Liver (tissue), 9 donors: ENCODE measurements around the gene NRG3. TPM values are rescaled to one million over a fixed set of nuclear protein-coding genes. Genes with fewer than 3 reads are reported as not detected.

Source experiments
- DNase-seq: peaks from one replicate; pipeline ENCODE4 v3.0.0-alpha.2; 2017; ENCODE audit warnings: low spot score
- H3K27ac ChIP-seq, 2 donors: one replicate each; pipeline ENCODE4 v1.7.0; 2013; ENCODE audit warnings: inconsistent platforms in 2 of 2, low read length in 2 of 2, control low read depth in 1 of 2, low read depth in 1 of 2, mild to moderate bottlenecking in 1 of 2
- H3K27me3 ChIP-seq, 4 donors: one replicate each; pipeline versions ENCODE4 v1.6.1 to v1.7.0; 2013; ENCODE audit warnings: low read length in 3 of 4, inconsistent platforms in 1 of 4, mild to moderate bottlenecking in 1 of 4, moderate library complexity in 1 of 4; ENCODE audit not compliant: control insufficient read depth in 4 of 4, insufficient read depth in 4 of 4
- H3K36me3 ChIP-seq, 4 donors: one replicate each; pipeline versions ENCODE4 v1.6.1 to v1.7.0; 2013; ENCODE audit warnings: low read length in 3 of 4, mild to moderate bottlenecking in 3 of 4, low read depth in 1 of 4, moderate library complexity in 1 of 4; ENCODE audit not compliant: control insufficient read depth in 4 of 4, insufficient read depth in 3 of 4
- H3K4me1 ChIP-seq, 4 donors: one replicate each; pipeline versions ENCODE4 v1.6.1 to v1.7.0; 2013; ENCODE audit warnings: low read length in 3 of 4, mild to moderate bottlenecking in 3 of 4, moderate library complexity in 1 of 4; ENCODE audit not compliant: control insufficient read depth in 4 of 4, insufficient read depth in 4 of 4
- H3K4me3 ChIP-seq, 3 donors: one replicate each; pipeline versions ENCODE4 v1.6.1 to v1.7.0; 2013; ENCODE audit warnings: low read length in 3 of 3, control low read depth in 1 of 3, low read depth in 1 of 3, mild to moderate bottlenecking in 1 of 3
- H3K9ac ChIP-seq, 2 donors: one replicate each; pipeline ENCODE4 v1.7.0; 2013; ENCODE audit warnings: low read length in 2 of 2, mild to moderate bottlenecking in 2 of 2, moderate library complexity in 2 of 2, control low read depth in 1 of 2, low read depth in 1 of 2
- H3K9me3 ChIP-seq, 4 donors: one replicate each; pipeline versions ENCODE4 v1.6.1 to v1.7.0; 2013; ENCODE audit warnings: low read length in 3 of 4; ENCODE audit not compliant: control insufficient read depth in 4 of 4
- EGR1 ChIP-seq, 2 donors: IDR thresholded peaks; 2 replicates each; pipeline ENCODE4 v1.6.1; 2016 to 2018; ENCODE audit warnings: antibody characterized with exemption in 2 of 2, low read depth in 2 of 2
- FOXA1 ChIP-seq: IDR thresholded peaks from 2 replicates; pipeline ENCODE4 v1.6.1; 2016; ENCODE audit warnings: antibody characterized with exemption
- FOXA2 ChIP-seq: IDR thresholded peaks from 2 replicates; pipeline ENCODE4 v1.6.1; 2016; ENCODE audit warnings: antibody characterized with exemption
- GABPA ChIP-seq, 2 donors: IDR thresholded peaks in 1 of 2; conservative IDR thresholded peaks in 1 of 2; 2 replicates each; pipeline ENCODE4 v1.6.1; 2016; ENCODE audit warnings: antibody characterized with exemption in 2 of 2, mild to moderate bottlenecking in 1 of 2, moderate library complexity in 1 of 2
- HNF4A ChIP-seq, 2 donors: conservative IDR thresholded peaks; 2 replicates each; pipeline ENCODE4 v1.6.1; 2016; ENCODE audit warnings: antibody characterized with exemption in 2 of 2, mild to moderate bottlenecking in 2 of 2
- HNF4G ChIP-seq: IDR thresholded peaks from 2 replicates; pipeline ENCODE4 v1.6.1; 2016; ENCODE audit warnings: antibody characterized with exemption
- JUND ChIP-seq, 2 donors: IDR thresholded peaks; 2 replicates each; pipeline ENCODE4 v1.6.1; 2016; ENCODE audit warnings: antibody characterized with exemption in 2 of 2
- NR2F2 ChIP-seq: IDR thresholded peaks from 2 replicates; pipeline ENCODE4 v1.6.1; 2016; ENCODE audit warnings: antibody characterized with exemption
- RAD21 ChIP-seq, 2 donors: IDR thresholded peaks; 2 replicates each; pipeline ENCODE4 v1.6.1; 2016; ENCODE audit warnings: antibody characterized with exemption in 2 of 2, mild to moderate bottlenecking in 2 of 2
- RXRA ChIP-seq, 2 donors: IDR thresholded peaks; 2 replicates each; pipeline ENCODE4 v1.6.1; 2017 to 2018; ENCODE audit warnings: antibody characterized with exemption in 2 of 2, mild to moderate bottlenecking in 1 of 2
- SP1 ChIP-seq: IDR thresholded peaks from 2 replicates; pipeline ENCODE4 v1.6.1; 2018; ENCODE audit warnings: antibody characterized with exemption, mild to moderate bottlenecking
- TAF1 ChIP-seq: conservative IDR thresholded peaks from 2 replicates; pipeline ENCODE4 v1.6.1; 2016; ENCODE audit warnings: antibody characterized with exemption, mild to moderate bottlenecking
- YY1 ChIP-seq: IDR thresholded peaks from 2 replicates; pipeline ENCODE4 v1.6.1; 2016; ENCODE audit warnings: antibody characterized with exemption, mild to moderate bottlenecking
- WGBS: extraction: QIAGEN DNeasy Blood & Tissue Kit; methylation state at CpG from one replicate; pipeline ENCODE4 v1.1.7; 2013; 5-methylcytosine and 5-hydroxymethylcytosine counted together
- polyA plus RNA-seq, 2 donors: library from polyadenylated mRNA; stranded (reverse) in 1 of 2; unstranded in 1 of 2; fragments of 200-250 nt in 1 of 2; fragments of >200 nt in 1 of 2; fragmentation: Nextera tagmentation in 1 of 2; extraction: Ambion mirVana in 1 of 2; gene quantifications; one replicate each; pipeline versions ENCODE4 v1.2.1 to v1.2.3, GENCODE V29; 2013 to 2015
- total RNA-seq, 2 donors: library from RNA; depleted of rRNA; stranded (reverse); fragments of >200 nt; gene quantifications; one replicate each; pipeline ENCODE4 v1.2.3, GENCODE V29; 2014
- TF ChIP-seq, protein P1 (sequence below): IDR thresholded peaks from 2 replicates; pipeline ENCODE4 v1.6.1; 2016; ENCODE audit warnings: antibody characterized with exemption
- TF ChIP-seq, protein P2 (sequence below): fragments of 150-350 bp; IDR thresholded peaks from 2 replicates; pipeline ENCODE4 v1.5.1; 2017; ENCODE audit warnings: improper control_type of control experiment, low read depth, low read length; ENCODE audit not compliant: missing input control
- TF ChIP-seq, protein P3 (sequence below): IDR thresholded peaks from 2 replicates; pipeline ENCODE4 v1.6.1; 2016; ENCODE audit warnings: antibody characterized with exemption
- TF ChIP-seq, protein P4 (sequence below): IDR thresholded peaks from 2 replicates; pipeline ENCODE4 v1.6.1; 2016; ENCODE audit warnings: antibody characterized with exemption
- TF ChIP-seq, protein P5 (sequence below): IDR thresholded peaks from 2 replicates; pipeline ENCODE4 v1.6.1; 2016; ENCODE audit warnings: antibody characterized with exemption, mild to moderate bottlenecking
- donor health status: healthy.
- donor health status: healthy.
- donor health status: healthy.
- donor health status: healthy.
- donor health status: healthy.

The NRG3 gene
- total and polyA plus RNA-seq, 4 donors = 0.24 to 3.7 (median 0.38) TPM

DNA sequence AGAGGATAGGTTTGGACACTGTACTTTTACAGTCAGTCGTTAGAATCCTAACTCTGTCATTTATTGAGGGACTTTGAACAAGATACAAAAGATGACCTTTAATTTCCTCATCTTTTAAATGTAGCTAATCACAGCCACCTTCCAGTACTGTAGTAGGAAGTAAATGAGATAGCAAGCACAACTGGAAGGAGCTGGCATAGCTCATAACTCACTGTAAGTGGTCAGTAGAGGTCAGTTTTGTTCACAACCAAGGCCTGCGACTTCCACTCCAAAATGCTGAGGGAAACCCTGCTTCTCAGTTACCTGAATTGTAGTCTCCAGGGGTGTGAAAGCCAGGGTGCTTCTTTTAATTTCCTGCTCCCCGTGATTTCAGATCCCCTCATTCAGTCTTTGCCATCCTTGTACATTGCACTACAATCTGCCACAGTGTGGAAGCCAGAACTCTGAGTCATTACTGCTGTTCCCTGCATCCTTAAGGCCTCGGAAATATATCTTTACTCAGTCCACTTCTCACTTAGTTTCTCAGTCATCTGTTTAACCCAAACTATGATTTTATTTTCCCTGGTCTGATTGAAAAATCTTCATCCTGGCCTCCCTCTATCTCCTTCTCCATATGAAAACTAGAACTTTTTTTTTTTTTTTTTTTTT, 361.2 kb downstream of the NRG3 start:
- H3K27me3 ChIP-seq = no peaks in the 10 kb centered on the region
- H3K9ac ChIP-seq = no peak overlapping the region
- no peak overlapping the region for H3K27ac ChIP-seq
- no peaks in the 10 kb centered on the region for H3K36me3 ChIP-seq
- H3K4me1 ChIP-seq = no peaks in the 10 kb centered on the region
- no peak for TF ChIP-seq TAF1
- no peak for TF ChIP-seq FOXA1
- no peak for TF ChIP-seq FOXA2
- no peak for TF ChIP-seq HNF4G
- TF ChIP-seq, protein P1, sequence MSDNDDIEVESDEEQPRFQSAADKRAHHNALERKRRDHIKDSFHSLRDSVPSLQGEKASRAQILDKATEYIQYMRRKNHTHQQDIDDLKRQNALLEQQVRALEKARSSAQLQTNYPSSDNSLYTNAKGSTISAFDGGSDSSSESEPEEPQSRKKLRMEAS = no peak
- TF ChIP-seq HNF4A (conservative IDR thresholded peaks at IDR 0.05) = no peak
- no peak for TF ChIP-seq RAD21 (IDR thresholded peaks at IDR 0.05)
- no peak for TF ChIP-seq EGR1 (IDR thresholded peaks at IDR 0.05; ENCODE audit: low read depth in 2 of 2)
- TF ChIP-seq, protein P2, sequence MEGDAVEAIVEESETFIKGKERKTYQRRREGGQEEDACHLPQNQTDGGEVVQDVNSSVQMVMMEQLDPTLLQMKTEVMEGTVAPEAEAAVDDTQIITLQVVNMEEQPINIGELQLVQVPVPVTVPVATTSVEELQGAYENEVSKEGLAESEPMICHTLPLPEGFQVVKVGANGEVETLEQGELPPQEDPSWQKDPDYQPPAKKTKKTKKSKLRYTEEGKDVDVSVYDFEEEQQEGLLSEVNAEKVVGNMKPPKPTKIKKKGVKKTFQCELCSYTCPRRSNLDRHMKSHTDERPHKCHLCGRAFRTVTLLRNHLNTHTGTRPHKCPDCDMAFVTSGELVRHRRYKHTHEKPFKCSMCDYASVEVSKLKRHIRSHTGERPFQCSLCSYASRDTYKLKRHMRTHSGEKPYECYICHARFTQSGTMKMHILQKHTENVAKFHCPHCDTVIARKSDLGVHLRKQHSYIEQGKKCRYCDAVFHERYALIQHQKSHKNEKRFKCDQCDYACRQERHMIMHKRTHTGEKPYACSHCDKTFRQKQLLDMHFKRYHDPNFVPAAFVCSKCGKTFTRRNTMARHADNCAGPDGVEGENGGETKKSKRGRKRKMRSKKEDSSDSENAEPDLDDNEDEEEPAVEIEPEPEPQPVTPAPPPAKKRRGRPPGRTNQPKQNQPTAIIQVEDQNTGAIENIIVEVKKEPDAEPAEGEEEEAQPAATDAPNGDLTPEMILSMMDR = no peak
- TF ChIP-seq RXRA (IDR thresholded peaks at IDR 0.05) = no peak
- TF ChIP-seq JUND (IDR thresholded peaks at IDR 0.05) = no peak
- no peak for TF ChIP-seq NR2F2
- TF ChIP-seq, protein P3, sequence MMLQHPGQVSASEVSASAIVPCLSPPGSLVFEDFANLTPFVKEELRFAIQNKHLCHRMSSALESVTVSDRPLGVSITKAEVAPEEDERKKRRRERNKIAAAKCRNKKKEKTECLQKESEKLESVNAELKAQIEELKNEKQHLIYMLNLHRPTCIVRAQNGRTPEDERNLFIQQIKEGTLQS = no peak
- TF ChIP-seq GABPA (IDR thresholded peaks at IDR 0.05 in 1 of 2, conservative IDR thresholded peaks at IDR 0.05 in 1 of 2) = no peak
- TF ChIP-seq SP1 = no peak
- TF ChIP-seq YY1 = no peak
- TF ChIP-seq, protein P4, sequence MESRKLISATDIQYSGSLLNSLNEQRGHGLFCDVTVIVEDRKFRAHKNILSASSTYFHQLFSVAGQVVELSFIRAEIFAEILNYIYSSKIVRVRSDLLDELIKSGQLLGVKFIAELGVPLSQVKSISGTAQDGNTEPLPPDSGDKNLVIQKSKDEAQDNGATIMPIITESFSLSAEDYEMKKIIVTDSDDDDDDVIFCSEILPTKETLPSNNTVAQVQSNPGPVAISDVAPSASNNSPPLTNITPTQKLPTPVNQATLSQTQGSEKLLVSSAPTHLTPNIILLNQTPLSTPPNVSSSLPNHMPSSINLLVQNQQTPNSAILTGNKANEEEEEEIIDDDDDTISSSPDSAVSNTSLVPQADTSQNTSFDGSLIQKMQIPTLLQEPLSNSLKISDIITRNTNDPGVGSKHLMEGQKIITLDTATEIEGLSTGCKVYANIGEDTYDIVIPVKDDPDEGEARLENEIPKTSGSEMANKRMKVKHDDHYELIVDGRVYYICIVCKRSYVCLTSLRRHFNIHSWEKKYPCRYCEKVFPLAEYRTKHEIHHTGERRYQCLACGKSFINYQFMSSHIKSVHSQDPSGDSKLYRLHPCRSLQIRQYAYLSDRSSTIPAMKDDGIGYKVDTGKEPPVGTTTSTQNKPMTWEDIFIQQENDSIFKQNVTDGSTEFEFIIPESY = no peak
- TF ChIP-seq, protein P5, sequence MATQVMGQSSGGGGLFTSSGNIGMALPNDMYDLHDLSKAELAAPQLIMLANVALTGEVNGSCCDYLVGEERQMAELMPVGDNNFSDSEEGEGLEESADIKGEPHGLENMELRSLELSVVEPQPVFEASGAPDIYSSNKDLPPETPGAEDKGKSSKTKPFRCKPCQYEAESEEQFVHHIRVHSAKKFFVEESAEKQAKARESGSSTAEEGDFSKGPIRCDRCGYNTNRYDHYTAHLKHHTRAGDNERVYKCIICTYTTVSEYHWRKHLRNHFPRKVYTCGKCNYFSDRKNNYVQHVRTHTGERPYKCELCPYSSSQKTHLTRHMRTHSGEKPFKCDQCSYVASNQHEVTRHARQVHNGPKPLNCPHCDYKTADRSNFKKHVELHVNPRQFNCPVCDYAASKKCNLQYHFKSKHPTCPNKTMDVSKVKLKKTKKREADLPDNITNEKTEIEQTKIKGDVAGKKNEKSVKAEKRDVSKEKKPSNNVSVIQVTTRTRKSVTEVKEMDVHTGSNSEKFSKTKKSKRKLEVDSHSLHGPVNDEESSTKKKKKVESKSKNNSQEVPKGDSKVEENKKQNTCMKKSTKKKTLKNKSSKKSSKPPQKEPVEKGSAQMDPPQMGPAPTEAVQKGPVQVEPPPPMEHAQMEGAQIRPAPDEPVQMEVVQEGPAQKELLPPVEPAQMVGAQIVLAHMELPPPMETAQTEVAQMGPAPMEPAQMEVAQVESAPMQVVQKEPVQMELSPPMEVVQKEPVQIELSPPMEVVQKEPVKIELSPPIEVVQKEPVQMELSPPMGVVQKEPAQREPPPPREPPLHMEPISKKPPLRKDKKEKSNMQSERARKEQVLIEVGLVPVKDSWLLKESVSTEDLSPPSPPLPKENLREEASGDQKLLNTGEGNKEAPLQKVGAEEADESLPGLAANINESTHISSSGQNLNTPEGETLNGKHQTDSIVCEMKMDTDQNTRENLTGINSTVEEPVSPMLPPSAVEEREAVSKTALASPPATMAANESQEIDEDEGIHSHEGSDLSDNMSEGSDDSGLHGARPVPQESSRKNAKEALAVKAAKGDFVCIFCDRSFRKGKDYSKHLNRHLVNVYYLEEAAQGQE = no peak
- WGBS = 76% methylated on average over 4 of the region's 4 CpGs
- no peak overlapping the region for H3K4me3 ChIP-seq
- DNase-seq = no peak
- no peaks in the 10 kb centered on the region for H3K9me3 ChIP-seq
